Liver (tissue), 9 donors: ENCODE results near the gene SLC51B. TPM values are rescaled to one million over a fixed set of nuclear protein-coding genes. Genes with fewer than 3 reads are reported as not detected.

ENCODE experiments used
- DNase-seq: peaks from one replicate; pipeline ENCODE4 v3.0.0-alpha.2; 2017; ENCODE audit warnings: low spot score
- H3K27ac ChIP-seq, 2 donors: one replicate each; pipeline ENCODE4 v1.7.0; 2013; ENCODE audit warnings: inconsistent platforms in 2 of 2, low read length in 2 of 2, control low read depth in 1 of 2, low read depth in 1 of 2, mild to moderate bottlenecking in 1 of 2
- H3K27me3 ChIP-seq, 4 donors: one replicate each; pipeline versions ENCODE4 v1.6.1 to v1.7.0; 2013; ENCODE audit warnings: low read length in 3 of 4, inconsistent platforms in 1 of 4, mild to moderate bottlenecking in 1 of 4, moderate library complexity in 1 of 4; ENCODE audit not compliant: control insufficient read depth in 4 of 4, insufficient read depth in 4 of 4
- H3K36me3 ChIP-seq, 4 donors: one replicate each; pipeline versions ENCODE4 v1.6.1 to v1.7.0; 2013; ENCODE audit warnings: low read length in 3 of 4, mild to moderate bottlenecking in 3 of 4, low read depth in 1 of 4, moderate library complexity in 1 of 4; ENCODE audit not compliant: control insufficient read depth in 4 of 4, insufficient read depth in 3 of 4
- H3K4me1 ChIP-seq, 4 donors: one replicate each; pipeline versions ENCODE4 v1.6.1 to v1.7.0; 2013; ENCODE audit warnings: low read length in 3 of 4, mild to moderate bottlenecking in 3 of 4, moderate library complexity in 1 of 4; ENCODE audit not compliant: control insufficient read depth in 4 of 4, insufficient read depth in 4 of 4
- H3K4me3 ChIP-seq, 3 donors: one replicate each; pipeline versions ENCODE4 v1.6.1 to v1.7.0; 2013; ENCODE audit warnings: low read length in 3 of 3, control low read depth in 1 of 3, low read depth in 1 of 3, mild to moderate bottlenecking in 1 of 3
- H3K9ac ChIP-seq, 2 donors: one replicate each; pipeline ENCODE4 v1.7.0; 2013; ENCODE audit warnings: low read length in 2 of 2, mild to moderate bottlenecking in 2 of 2, moderate library complexity in 2 of 2, control low read depth in 1 of 2, low read depth in 1 of 2
- H3K9me3 ChIP-seq, 4 donors: one replicate each; pipeline versions ENCODE4 v1.6.1 to v1.7.0; 2013; ENCODE audit warnings: low read length in 3 of 4; ENCODE audit not compliant: control insufficient read depth in 4 of 4
- ATF3 ChIP-seq: IDR thresholded peaks from 2 replicates; pipeline ENCODE4 v1.6.1; 2016; ENCODE audit warnings: antibody characterized with exemption
- EGR1 ChIP-seq, 2 donors: IDR thresholded peaks; 2 replicates each; pipeline ENCODE4 v1.6.1; 2016 to 2018; ENCODE audit warnings: antibody characterized with exemption in 2 of 2, low read depth in 2 of 2
- FOXA1 ChIP-seq: IDR thresholded peaks from 2 replicates; pipeline ENCODE4 v1.6.1; 2016; ENCODE audit warnings: antibody characterized with exemption
- FOXA2 ChIP-seq: IDR thresholded peaks from 2 replicates; pipeline ENCODE4 v1.6.1; 2016; ENCODE audit warnings: antibody characterized with exemption
- GABPA ChIP-seq, 2 donors: IDR thresholded peaks in 1 of 2; conservative IDR thresholded peaks in 1 of 2; 2 replicates each; pipeline ENCODE4 v1.6.1; 2016; ENCODE audit warnings: antibody characterized with exemption in 2 of 2, mild to moderate bottlenecking in 1 of 2, moderate library complexity in 1 of 2
- HNF4A ChIP-seq, 2 donors: conservative IDR thresholded peaks; 2 replicates each; pipeline ENCODE4 v1.6.1; 2016; ENCODE audit warnings: antibody characterized with exemption in 2 of 2, mild to moderate bottlenecking in 2 of 2
- HNF4G ChIP-seq: IDR thresholded peaks from 2 replicates; pipeline ENCODE4 v1.6.1; 2016; ENCODE audit warnings: antibody characterized with exemption
- JUND ChIP-seq, 2 donors: IDR thresholded peaks; 2 replicates each; pipeline ENCODE4 v1.6.1; 2016; ENCODE audit warnings: antibody characterized with exemption in 2 of 2
- MAX ChIP-seq: IDR thresholded peaks from 2 replicates; pipeline ENCODE4 v1.6.1; 2016; ENCODE audit warnings: antibody characterized with exemption
- NR2F2 ChIP-seq: IDR thresholded peaks from 2 replicates; pipeline ENCODE4 v1.6.1; 2016; ENCODE audit warnings: antibody characterized with exemption
- RAD21 ChIP-seq, 2 donors: IDR thresholded peaks; 2 replicates each; pipeline ENCODE4 v1.6.1; 2016; ENCODE audit warnings: antibody characterized with exemption in 2 of 2, mild to moderate bottlenecking in 2 of 2
- REST ChIP-seq: IDR thresholded peaks from 2 replicates; pipeline ENCODE4 v1.6.1; 2016; ENCODE audit warnings: antibody characterized with exemption, mild to moderate bottlenecking
- RXRA ChIP-seq, 2 donors: IDR thresholded peaks; 2 replicates each; pipeline ENCODE4 v1.6.1; 2017 to 2018; ENCODE audit warnings: antibody characterized with exemption in 2 of 2, mild to moderate bottlenecking in 1 of 2
- SP1 ChIP-seq: IDR thresholded peaks from 2 replicates; pipeline ENCODE4 v1.6.1; 2018; ENCODE audit warnings: antibody characterized with exemption, mild to moderate bottlenecking
- TAF1 ChIP-seq: conservative IDR thresholded peaks from 2 replicates; pipeline ENCODE4 v1.6.1; 2016; ENCODE audit warnings: antibody characterized with exemption, mild to moderate bottlenecking
- YY1 ChIP-seq: IDR thresholded peaks from 2 replicates; pipeline ENCODE4 v1.6.1; 2016; ENCODE audit warnings: antibody characterized with exemption, mild to moderate bottlenecking
- ZBTB33 ChIP-seq: IDR thresholded peaks from 2 replicates; pipeline ENCODE4 v1.6.1; 2016; ENCODE audit warnings: antibody characterized with exemption
- WGBS: extraction: QIAGEN DNeasy Blood & Tissue Kit; methylation state at CpG from one replicate; pipeline ENCODE4 v1.1.7; 2013; 5-methylcytosine and 5-hydroxymethylcytosine counted together
- polyA plus RNA-seq, 2 donors: library from polyadenylated mRNA; stranded (reverse) in 1 of 2; unstranded in 1 of 2; fragments of 200-250 nt in 1 of 2; fragments of >200 nt in 1 of 2; fragmentation: Nextera tagmentation in 1 of 2; extraction: Ambion mirVana in 1 of 2; gene quantifications; one replicate each; pipeline versions ENCODE4 v1.2.1 to v1.2.3, GENCODE V29; 2013 to 2015
- total RNA-seq, 2 donors: library from RNA; depleted of rRNA; stranded (reverse); fragments of >200 nt; gene quantifications; one replicate each; pipeline ENCODE4 v1.2.3, GENCODE V29; 2014
- donor health status: healthy.
- donor health status: healthy.
- donor health status: healthy.
- donor health status: healthy.
- donor health status: healthy.

SLC51B gene
- total and polyA plus RNA-seq, 4 donors, result 0.25 to 2.1 (median 1.1) TPM

GRCh38 chr15:65091946-65092770, 47.0 kb downstream of the SLC51B start:
- no peaks in the 10 kb centered on the region for H3K36me3 ChIP-seq
- no peaks in the 10 kb centered on the region for H3K27me3 ChIP-seq
- no peak for TF ChIP-seq RXRA (IDR thresholded peaks at IDR 0.05)
- TF ChIP-seq FOXA1, result no peak
- no peak for TF ChIP-seq YY1
- TF ChIP-seq ZBTB33, result no peak
- TF ChIP-seq TAF1, result no peak
- no peak for TF ChIP-seq NR2F2
- no peak for TF ChIP-seq HNF4A (conservative IDR thresholded peaks at IDR 0.05)
- TF ChIP-seq MAX, result no peak
- TF ChIP-seq RAD21 (IDR thresholded peaks at IDR 0.05), result no peak
- no peak for TF ChIP-seq HNF4G
- TF ChIP-seq SP1, result no peak
- no peak for TF ChIP-seq FOXA2
- no peak for TF ChIP-seq GABPA (IDR thresholded peaks at IDR 0.05 in 1 of 2, conservative IDR thresholded peaks at IDR 0.05 in 1 of 2)
- no peak for TF ChIP-seq JUND (IDR thresholded peaks at IDR 0.05)
- no peak for TF ChIP-seq REST
- no peak for TF ChIP-seq ATF3
- TF ChIP-seq EGR1 (IDR thresholded peaks at IDR 0.05; ENCODE audit: low read depth in 2 of 2), result no peak
- no peaks in the 10 kb centered on the region for H3K9me3 ChIP-seq
- 92% methylated on average over 12 of the region's 12 CpGs for WGBS
- H3K27ac ChIP-seq, result no peak overlapping the region
- no peak overlapping the region for H3K9ac ChIP-seq
- H3K4me3 ChIP-seq, result no peak overlapping the region
- H3K4me1 ChIP-seq, result peaks cover 10 to 48% (median 31%) of the 10 kb centered on the region in 4 donors
- no peak for DNase-seq
